ENCODE data around the gene ZBTB4.

ZBTB4 gene, protein sequence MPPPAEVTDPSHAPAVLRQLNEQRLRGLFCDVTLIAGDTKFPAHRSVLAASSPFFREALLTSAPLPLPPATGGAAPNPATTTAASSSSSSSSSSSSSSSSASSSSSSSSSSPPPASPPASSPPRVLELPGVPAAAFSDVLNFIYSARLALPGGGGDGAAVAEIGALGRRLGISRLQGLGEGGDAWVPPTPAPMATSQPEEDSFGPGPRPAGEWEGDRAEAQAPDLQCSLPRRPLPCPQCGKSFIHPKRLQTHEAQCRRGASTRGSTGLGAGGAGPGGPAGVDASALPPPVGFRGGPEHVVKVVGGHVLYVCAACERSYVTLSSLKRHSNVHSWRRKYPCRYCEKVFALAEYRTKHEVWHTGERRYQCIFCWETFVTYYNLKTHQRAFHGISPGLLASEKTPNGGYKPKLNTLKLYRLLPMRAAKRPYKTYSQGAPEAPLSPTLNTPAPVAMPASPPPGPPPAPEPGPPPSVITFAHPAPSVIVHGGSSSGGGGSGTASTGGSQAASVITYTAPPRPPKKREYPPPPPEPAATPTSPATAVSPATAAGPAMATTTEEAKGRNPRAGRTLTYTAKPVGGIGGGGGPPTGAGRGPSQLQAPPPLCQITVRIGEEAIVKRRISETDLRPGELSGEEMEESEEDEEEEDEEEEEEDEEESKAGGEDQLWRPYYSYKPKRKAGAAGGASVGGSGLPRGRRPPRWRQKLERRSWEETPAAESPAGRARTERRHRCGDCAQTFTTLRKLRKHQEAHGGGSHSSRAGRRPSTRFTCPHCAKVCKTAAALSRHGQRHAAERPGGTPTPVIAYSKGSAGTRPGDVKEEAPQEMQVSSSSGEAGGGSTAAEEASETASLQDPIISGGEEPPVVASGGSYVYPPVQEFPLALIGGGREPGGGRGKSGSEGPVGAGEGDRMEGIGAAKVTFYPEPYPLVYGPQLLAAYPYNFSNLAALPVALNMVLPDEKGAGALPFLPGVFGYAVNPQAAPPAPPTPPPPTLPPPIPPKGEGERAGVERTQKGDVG

DNA sequence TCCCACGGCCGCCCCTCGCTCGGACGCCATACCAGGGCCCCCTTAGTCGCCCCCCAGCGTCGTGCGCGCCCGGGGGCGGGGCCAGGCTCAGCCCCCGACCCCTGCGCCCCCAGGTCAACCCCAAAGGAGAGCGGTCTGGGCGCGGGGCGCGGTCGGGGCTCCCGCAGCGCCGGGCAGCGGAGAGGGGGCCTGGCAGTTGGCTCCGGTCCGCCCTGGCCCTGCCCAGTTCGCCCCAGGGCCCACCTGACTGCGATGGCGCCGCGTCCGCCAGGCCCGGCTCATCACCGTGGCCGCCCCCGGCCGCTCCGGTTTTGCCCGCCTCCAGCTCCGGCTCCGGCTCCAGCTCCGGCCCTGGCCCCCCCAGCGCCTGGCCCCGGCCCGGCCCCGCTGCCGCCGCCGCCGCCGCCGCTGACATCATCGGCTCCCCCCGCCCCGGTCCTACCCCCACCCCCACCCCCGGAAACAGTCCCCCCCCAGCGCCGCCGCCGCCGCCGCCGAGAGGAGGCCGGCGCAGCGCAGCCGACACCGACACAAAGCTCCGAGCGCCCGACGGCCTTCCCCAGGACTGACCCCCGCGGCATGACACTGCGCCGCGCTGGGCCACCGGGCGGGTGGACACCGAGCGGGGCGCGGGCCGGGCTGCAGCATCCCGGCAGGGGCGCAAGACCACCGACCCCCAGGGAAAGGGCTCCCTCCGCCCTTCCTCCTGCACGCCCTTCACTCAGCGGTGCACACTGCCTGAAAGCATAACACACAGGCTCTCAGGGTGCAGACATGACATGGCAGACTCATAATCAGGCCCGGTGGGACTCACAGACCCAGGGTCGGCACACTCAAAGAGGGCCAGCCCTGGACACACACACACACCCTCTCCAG, at the start of gene ZBTB4:
TSS of gene ZBTB4 (minus strand) at position 419 of the 876 bp plus-strand sequence. CDS start 12,830 bp downstream, outside the sequence.
- peak; percentile 47 for DNase-seq

DNA sequence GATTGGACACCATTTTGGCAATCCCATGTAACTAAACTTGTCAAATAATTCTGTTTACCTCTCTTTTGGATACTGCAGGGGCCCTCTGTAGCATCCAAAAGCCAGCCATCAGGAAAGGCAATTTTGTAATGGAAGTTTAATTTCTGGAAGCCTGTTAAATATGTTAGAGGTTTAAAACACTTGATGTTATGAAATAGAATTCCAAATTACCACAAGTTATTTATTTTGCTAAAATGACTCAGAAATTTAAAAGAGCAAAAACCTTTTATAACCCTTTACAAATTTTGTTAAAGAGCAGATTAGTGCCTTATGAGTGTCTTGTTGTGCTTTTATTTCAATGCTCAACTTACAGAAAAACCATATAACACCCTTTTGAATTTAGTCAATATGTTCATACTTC, 49.4 kb upstream of the ZBTB4 start:
- no peak for DNase-seq

DNA sequence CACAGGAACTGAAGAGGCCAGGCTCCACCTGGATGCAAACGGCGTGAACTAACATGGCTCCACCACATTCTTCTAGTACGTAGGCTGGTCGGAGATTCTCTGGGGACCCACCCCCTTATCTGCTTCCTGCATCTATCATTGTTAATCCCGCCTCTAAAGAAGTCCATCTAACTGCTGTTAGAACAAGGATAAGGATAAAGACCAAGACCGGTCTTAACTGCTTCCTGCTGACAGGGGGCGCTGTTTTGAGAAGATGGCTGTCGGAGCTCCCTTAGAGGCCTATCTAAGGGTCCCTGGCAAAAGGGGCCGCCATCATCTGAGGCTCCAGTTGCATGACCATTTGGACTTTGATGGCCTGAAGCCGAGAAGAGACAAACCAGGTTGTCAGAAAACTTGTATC, 43.6 kb upstream of the ZBTB4 start:
- DNase-seq = peak; percentile 32

DNA sequence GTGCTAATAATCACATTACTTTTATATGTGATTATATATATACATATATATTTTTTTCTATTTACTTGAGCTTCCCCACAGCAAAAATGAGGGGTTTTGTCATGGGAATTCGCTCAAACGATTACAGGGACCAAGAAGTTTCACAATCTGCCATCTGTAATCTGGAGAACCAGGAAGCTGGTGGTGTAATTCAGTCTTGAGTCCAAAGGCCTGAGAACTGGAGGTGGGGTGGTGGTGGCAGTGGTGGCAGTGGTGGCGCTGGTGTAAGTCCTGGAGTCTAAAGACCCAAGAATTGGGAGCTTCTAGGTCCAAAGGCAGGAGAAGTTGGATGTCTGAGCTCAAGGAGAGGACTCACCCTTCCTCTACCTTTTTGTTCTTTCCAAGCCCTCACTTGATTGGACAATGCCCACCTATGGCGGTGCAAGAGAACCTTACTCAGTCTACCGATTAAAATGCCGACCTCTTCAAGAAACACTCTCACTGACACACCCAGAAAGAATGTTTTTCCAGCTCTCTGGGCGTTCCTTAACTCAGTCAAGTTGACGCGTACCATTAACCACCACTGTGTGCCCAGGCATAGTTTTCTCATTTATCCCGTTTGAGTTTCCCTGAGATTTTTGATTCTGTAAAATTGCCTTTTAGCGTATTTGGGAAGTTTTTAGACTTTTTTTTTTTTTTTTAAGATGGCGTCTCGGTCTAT, 36.6 kb upstream of the ZBTB4 start:
- DNase-seq = no peak

DNA sequence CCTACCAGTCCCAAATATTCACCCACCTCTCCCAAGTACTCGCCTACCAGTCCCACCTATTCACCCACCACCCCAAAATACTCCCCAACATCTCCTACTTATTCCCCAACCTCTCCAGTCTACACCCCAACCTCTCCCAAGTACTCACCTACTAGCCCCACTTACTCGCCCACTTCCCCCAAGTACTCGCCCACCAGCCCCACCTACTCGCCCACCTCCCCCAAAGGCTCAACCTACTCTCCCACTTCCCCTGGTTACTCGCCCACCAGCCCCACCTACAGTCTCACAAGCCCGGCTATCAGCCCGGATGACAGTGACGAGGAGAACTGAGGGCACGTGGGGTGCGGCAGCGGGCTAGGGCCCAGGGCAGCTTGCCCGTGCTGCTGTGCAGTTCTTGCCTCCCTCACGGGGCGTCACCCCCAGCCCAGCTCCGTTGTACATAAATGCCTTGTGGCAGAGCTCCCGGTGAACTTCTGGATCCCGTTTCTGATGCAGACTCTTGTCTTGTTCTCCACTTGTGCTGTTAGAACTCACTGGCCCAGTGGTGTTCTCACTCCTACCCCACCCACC, 34.5 kb upstream of the ZBTB4 start:
- DNase-seq = no peak

DNA sequence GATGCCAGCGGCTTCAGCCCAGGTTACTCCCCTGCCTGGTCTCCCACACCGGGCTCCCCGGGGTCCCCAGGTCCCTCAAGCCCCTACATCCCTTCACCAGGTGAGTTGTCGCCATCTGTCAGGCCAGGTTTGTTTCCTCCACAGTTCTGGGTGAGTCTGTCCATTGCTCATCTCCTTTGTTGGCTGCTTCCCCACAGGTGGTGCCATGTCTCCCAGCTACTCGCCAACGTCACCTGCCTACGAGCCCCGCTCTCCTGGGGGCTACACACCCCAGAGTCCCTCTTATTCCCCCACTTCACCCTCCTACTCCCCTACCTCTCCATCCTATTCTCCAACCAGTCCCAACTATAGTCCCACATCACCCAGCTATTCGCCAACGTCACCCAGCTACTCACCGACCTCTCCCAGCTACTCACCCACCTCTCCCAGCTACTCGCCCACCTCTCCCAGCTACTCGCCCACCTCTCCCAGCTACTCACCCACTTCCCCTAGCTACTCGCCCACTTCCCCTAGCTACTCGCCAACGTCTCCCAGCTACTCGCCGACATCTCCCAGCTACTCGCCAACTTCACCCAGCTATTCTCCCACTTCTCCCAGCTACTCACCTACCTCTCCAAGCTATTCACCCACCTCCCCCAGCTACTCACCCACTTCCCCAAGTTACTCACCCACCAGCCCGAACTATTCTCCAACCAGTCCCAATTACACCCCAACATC, 33.6 kb upstream of the ZBTB4 start:
- DNase-seq = no peak

DNA sequence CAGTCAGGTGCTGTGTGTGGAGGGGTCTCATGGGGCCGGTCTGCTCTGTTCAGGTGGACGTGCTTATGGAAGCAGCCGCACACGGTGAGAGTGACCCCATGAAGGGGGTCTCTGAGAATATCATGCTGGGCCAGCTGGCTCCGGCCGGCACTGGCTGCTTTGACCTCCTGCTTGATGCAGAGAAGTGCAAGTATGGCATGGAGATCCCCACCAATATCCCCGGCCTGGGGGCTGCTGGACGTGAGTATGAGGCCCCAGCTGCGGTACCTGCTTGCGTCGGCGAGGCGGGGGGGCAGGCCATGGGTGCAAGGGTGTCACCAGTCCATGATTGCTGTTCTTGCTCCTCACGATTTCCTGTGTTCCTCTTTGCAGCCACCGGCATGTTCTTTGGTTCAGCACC, 32.7 kb upstream of the ZBTB4 start:
- DNase-seq = no peak

DNA sequence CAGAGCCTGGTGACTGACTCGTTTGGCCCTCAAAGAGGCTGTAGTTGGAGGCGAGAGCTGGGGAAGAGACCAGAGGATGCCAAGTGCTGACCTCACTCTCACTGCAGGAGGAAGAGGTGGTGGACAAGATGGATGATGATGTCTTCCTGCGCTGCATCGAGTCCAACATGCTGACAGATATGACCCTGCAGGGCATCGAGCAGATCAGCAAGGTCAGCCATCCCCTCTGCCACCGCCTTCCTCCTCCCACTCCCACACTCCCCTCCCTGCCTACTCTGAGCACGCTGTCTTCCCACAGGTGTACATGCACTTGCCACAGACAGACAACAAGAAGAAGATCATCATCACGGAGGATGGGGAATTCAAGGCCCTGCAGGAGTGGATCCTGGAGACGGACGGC, 31.7 kb upstream of the ZBTB4 start:
- no peak for DNase-seq

DNA sequence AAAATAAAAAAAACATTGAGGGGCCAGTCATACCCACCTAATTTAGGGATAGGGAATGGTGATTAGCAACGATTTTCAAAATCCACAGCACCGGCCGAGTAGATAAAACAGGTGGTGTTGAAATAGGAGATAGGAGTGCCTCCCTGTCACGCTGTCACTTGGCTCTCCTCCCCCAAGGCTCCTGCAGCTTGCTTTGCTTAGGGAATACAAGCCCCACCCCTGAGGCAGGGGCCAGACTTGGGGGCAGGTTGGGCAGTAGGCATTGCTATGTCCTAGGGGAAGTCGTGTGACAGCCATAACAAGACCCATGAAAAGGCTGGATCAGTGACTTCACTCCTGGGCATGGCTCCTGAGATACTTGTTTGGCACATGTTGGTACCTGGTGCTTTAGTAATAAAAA, 30.5 kb upstream of the ZBTB4 start:
- DNase-seq = no peak

DNA sequence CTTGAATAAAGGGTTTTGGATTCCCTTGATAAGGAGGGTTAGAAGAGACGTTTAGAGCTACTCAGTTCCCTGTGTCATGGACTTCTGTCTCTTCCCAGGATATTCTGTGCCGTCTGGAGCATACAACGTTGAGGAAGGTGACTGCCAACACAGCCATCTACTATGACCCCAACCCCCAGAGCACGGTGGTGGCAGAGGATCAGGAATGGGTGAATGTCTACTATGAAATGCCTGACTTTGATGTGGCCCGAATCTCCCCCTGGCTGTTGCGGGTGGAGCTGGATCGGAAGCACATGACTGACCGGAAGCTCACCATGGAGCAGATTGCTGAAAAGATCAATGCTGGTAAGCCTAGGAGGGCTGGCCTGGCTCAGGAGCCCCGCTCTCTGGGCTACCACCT, 29.4 kb upstream of the ZBTB4 start:
- DNase-seq = no peak

DNA sequence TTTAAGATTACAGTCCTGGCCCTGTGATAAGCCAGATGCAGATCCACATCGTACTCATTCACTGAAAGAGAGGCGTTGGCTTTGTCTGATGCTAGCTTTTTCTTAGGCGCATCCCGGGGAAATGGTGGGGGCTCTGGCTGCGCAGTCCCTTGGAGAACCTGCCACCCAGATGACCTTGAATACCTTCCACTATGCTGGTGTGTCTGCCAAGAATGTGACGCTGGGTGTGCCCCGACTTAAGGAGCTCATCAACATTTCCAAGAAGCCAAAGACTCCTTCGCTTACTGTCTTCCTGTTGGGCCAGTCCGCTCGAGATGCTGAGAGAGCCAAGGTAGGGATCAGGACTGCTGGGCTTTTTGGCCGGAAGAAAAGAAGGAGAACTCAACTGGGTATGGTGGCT, 28.7 kb upstream of the ZBTB4 start:
- no peak for DNase-seq

DNA sequence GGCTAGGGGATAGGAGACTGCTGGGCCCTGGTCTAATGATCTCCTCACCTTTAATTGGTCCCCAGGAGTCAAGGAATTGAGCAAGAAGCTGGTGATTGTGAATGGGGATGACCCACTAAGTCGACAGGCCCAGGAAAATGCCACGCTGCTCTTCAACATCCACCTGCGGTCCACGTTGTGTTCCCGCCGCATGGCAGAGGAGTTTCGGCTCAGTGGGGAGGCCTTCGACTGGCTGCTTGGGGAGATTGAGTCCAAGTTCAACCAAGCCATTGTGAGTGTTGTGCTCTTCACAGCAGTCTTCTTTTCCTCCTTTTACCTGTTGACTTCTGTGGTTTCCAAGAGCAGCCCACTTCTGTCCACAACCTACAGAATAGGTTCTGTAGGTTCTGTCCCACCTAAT, 24.1 kb upstream of the ZBTB4 start:
- no peak for DNase-seq

DNA sequence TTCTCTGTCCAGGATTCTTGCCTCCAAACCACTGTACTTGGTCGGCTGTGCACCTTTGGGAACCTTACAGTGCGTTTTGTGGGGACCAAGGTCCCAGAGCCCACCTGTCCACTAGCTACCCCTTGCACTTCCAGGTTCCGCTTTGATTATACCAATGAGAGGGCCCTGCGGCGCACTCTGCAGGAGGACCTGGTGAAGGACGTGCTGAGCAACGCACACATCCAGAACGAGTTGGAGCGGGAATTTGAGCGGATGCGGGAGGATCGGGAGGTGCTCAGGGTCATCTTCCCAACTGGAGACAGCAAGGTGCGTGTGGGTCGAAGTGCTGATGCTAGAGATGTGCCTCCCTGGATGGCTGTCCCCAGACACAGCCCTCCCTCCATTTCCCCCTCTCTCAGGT, 23.6 kb upstream of the ZBTB4 start:
- DNase-seq = no peak

DNA sequence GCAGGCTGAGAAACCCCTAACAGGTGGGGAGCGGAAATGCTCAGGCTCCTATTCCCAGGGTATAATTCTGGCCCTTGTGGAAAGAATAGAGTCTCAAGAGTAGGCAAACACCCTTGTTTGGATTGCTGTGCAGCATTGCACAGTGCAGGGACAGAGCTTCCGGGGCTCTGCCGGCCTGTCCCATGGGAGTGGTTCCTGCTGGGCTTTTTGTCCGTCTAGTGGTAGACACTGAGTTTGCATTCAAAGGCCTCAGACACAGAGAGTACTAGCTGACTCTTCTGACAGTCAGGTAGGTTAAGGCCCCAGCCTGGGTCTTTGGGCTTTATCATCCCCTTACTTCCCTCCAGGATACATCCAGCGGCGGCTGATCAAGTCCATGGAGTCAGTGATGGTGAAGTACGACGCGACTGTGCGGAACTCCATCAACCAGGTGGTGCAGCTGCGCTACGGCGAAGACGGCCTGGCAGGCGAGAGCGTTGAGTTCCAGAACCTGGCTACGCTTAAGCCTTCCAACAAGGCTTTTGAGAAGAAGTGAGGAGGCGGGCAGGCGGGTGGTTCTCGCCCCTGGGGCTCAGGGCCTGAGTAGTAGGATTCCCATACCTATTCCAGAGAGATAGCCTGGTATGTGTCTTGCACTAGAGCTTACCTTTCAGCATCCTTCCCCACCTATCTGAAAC, 22.9 kb upstream of the ZBTB4 start:
- no peak for DNase-seq

DNA sequence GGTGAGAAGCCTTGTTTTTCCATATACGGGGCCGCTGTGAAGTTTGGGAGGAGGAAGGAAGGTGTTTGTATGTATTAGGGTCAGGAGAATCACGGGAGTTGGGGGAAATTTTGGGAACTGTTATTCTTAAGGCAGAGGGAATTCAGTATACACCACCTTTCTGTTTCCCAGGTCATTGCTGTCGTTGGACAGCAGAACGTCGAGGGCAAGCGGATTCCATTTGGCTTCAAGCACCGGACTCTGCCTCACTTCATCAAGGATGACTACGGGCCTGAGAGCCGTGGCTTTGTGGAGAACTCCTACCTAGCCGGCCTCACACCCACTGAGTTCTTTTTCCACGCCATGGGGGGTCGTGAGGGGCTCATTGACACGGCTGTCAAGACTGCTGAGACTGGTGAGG, 22.3 kb upstream of the ZBTB4 start:
- no peak for DNase-seq

DNA sequence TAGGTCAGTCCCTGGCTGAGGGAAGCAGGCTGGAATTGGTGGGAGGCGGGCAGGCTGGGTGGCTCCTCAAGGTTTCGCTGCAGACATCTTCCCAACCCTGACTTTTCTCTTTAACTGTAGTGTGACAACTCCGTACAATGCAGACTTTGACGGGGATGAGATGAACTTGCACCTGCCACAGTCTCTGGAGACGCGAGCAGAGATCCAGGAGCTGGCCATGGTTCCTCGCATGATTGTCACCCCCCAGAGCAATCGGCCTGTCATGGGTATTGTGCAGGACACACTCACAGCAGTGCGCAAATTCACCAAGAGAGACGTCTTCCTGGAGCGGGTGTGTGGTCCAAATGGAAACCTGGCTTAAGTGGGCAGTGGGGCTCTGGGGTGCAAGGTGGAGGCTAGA, 19.7 kb upstream of the ZBTB4 start:
- no peak for DNase-seq

DNA sequence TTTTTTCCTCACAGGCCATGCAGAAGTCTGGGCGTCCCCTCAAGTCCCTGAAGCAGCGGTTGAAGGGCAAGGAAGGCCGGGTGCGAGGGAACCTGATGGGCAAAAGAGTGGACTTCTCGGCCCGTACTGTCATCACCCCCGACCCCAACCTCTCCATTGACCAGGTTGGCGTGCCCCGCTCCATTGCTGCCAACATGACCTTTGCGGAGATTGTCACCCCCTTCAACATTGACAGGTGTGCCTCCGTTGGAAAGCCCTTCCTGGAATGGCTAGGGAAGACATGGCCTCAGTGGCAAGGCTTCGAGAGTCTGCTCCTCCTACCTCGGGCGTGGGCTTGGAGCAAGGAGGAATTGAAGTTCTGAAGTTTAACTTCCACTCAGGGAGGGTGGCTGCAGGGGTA, 18.2 kb upstream of the ZBTB4 start:
- DNase-seq = no peak

DNA sequence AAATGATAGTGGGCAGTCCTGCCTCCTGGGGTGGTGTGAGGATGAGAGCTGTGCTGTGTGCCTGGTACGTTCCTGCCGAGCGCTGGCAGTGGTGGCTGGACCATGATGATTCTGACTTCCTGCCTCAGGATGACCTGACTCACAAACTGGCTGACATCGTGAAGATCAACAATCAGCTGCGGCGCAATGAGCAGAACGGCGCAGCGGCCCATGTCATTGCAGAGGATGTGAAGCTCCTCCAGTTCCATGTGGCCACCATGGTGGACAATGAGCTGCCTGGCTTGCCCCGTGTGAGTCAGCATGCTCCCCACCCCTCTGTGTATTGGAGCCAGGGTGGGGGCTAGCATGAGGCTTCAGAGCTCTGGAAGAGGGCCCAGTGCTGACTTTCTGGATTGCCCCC, 17.8 kb upstream of the ZBTB4 start:
- DNase-seq = no peak

DNA sequence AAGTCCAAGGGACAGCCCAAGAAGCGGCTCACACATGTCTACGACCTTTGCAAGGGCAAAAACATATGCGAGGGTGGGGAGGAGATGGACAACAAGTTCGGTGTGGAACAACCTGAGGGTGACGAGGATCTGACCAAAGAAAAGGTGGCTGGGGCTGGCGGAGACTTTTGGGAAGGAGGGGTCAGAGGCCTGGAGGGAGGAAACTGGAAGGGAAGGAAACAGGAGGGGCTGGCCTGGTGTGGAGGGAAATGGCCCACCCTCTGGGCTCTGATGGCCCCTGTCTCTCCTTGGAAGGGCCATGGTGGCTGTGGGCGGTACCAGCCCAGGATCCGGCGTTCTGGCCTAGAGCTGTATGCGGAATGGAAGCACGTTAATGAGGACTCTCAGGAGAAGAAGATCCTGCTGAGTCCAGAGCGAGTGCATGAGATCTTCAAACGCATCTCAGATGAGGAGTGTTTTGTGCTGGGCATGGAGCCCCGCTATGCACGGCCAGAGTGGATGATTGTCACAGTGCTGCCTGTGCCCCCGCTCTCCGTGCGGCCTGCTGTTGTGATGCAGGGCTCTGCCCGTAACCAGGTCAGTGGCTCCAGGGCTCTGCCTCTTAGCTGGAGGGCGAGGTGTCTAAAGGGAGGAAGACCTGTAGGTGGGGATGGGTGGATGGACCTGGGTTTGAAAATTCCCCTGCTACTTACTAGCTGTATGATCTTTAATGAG, 17.2 kb upstream of the ZBTB4 start:
- DNase-seq = no peak

DNA sequence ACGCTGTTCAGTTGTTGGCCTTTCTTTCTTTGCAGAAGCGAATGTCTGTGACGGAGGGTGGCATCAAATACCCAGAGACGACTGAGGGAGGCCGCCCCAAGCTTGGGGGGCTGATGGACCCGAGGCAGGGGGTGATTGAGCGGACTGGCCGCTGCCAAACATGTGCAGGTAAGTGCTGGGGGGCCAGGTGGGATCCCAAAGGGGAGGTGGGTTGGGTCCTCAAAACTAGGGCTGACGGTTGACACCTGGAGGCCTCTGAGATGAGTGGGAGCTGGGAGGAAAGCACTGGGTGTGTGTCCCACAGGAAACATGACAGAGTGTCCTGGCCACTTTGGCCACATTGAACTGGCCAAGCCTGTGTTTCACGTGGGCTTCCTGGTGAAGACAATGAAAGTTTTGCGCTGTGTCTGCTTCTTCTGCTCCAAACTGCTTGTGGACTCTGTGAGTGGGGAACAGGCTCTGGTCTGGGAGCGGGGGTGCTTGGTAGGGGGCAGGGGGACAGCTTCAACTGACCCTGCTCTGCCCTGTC, 16.5 kb upstream of the ZBTB4 start:
- no peak for DNase-seq

Measured in RPMI8226 (cell line).